GM18508 (cell line): ENCODE results near the gene TPCN1.
"Not testable (repeated sequence)": the region's sequence is repeated elsewhere in the genome, so short reads cannot be mapped to it uniquely, and the experiment has no call there.

ENCODE experiments used
- ATAC-seq: cut with Tn5 transposase; IDR thresholded peaks from one replicate; pipeline ENCODE4 v1.9.1; 2021; ENCODE audit warnings: moderate number of reproducible peaks; ENCODE audit not compliant: insufficient read depth, unreplicated experiment

The TPCN1 gene

GRCh38 chr12:113195598-113195997 is 25.7 kb upstream of the TPCN1 start:
- ATAC-seq: no peak

GRCh38 chr12:113196582-113196981 is 24.7 kb upstream of the TPCN1 start:
- no peak for ATAC-seq

GRCh38 chr12:113196990-113197389 is 24.3 kb upstream of the TPCN1 start:
- ATAC-seq: no peak

- no peak for ATAC-seq
These were observed 23.7 kb upstream of the TPCN1 start for GRCh38 chr12:113197518-113198077.

- no peak for ATAC-seq
These were observed 23.0 kb upstream of the TPCN1 start for GRCh38 chr12:113198296-113198695.

GRCh38 chr12:113200021-113200797 is 21.1 kb upstream of the TPCN1 start:
- ATAC-seq: no peak

- no peak for ATAC-seq
These were observed 19.8 kb upstream of the TPCN1 start for GRCh38 chr12:113201187-113202177.

GRCh38 chr12:113202300-113203075 is 18.8 kb upstream of the TPCN1 start:
- no peak for ATAC-seq

GRCh38 chr12:113203852-113204760 is 17.2 kb upstream of the TPCN1 start:
- no peak for ATAC-seq

- ATAC-seq: no peak
These were observed 16.5 kb upstream of the TPCN1 start for GRCh38 chr12:113204804-113205203.

- ATAC-seq: not testable (repeated sequence)
These were observed 14.5 kb upstream of the TPCN1 start for GRCh38 chr12:113206802-113207201.

- no peak for ATAC-seq
These were observed 13.6 kb upstream of the TPCN1 start for GRCh38 chr12:113207613-113208040.

- peak; percentile 63 for ATAC-seq
These were observed 13.0 kb upstream of the TPCN1 start for GRCh38 chr12:113208041-113208934.

- ATAC-seq: no peak
These were observed 10.1 kb upstream of the TPCN1 start for GRCh38 chr12:113211160-113211559.

- ATAC-seq: no peak
These were observed 6.3 kb upstream of the TPCN1 start for GRCh38 chr12:113214895-113215400.

- ATAC-seq: no peak
These were observed 5.2 kb upstream of the TPCN1 start for GRCh38 chr12:113216027-113216426.

- ATAC-seq: no peak
These were observed 577 bp upstream of the TPCN1 start for GRCh38 chr12:113220593-113221180.
